Lower lobe of right lung (tissue), 2 donors: ENCODE data around the gene SEPTIN12. TPM values are rescaled to one million over a fixed set of nuclear protein-coding genes. Genes with fewer than 3 reads are reported as not detected.

Experiments
- ATAC-seq, 2 donors: fragments of 200-7000 bp; cut with Tn5 transposase; one replicate each; pipeline ENCODE4 v1.9.1; 2020 to 2022; ENCODE audit warnings: mild to moderate bottlenecking in 2 of 2, moderate library complexity in 2 of 2
- DNase-seq: peaks from one replicate; pipeline ENCODE4 v3.0.0-alpha.2; 2020
- H3K27ac ChIP-seq: fragments of 200-600 bp; one replicate; pipeline ENCODE4 v1.8.0; 2022
- H3K27me3 ChIP-seq: fragments of 200-600 bp; one replicate; pipeline ENCODE4 v1.8.0; 2022; ENCODE audit warnings: low read depth
- H3K36me3 ChIP-seq: fragments of 200-600 bp; one replicate; pipeline ENCODE4 v1.8.0; 2022; ENCODE audit warnings: mild to moderate bottlenecking
- H3K4me1 ChIP-seq: fragments of 200-600 bp; one replicate; pipeline ENCODE4 v1.8.0; 2022
- H3K4me3 ChIP-seq: fragments of 200-600 bp; one replicate; pipeline ENCODE4 v1.8.0; 2022; ENCODE audit warnings: mild to moderate bottlenecking
- H3K9me3 ChIP-seq: fragments of 200-600 bp; one replicate; pipeline ENCODE4 v1.8.0; 2022
- CTCF ChIP-seq: fragments of 200-600 bp; IDR thresholded peaks from one replicate; pipeline ENCODE4 v1.8.0; 2022; ENCODE audit warnings: antibody characterized with exemption, mild to moderate bottlenecking
- intact Hi-C: fragments of 100-400 bp; cut with DNase I; formaldehyde crosslinking; loops from one replicate; pipeline ENCODE4 v1.11.0; 2022
- total RNA-seq: library from RNA; stranded (reverse); fragmentation: NEBNext Ultra II Directional; extraction: Animal tissue kit (Norgen Biotek cat#: 25700); gene quantifications from one replicate; pipeline ENCODE4 v1.2.1, GENCODE V29; 2021
- donor health status: DM: no; HTN: yes; CAD: no; lungs with severe emphysema.

SEPTIN12 gene
- total RNA-seq, 1 donor from 2014 or later, result not detected

DNA sequence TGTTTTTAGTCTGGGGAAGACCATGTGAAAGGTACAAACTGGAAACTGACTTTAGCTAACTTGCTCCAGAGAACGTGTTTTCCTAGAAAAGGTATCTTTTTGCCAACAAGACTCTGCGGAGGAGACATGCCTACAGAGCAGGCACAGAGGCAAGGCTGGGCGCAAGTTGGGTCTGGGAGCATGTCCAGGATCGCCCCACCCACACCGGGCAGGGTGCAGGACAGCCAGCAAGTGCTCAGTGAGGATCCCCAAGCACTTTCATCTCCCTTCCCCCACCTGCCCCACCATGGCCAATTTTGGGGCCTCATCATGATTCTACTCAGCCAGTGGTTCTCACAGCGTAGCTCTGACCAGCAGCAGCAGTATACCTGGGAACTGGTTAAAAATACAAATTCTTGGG lies 32.5 kb upstream of the SEPTIN12 start:
- ATAC-seq (no peak), DNase-seq (no peak)
- no peaks in the 10 kb centered on the region for H3K9me3 ChIP-seq
- H3K27me3 ChIP-seq, result no peaks in the 10 kb centered on the region
- H3K4me1 ChIP-seq, result no peaks in the 10 kb centered on the region
- H3K27ac ChIP-seq, result no peak overlapping the region
- H3K4me3 ChIP-seq, result no peak overlapping the region
- TF ChIP-seq CTCF, result no peak
- intact Hi-C loops, result no loop called here
- peaks cover 100% of the 10 kb centered on the region for H3K36me3 ChIP-seq

- H3K27ac ChIP-seq, result no peak overlapping the region
- no peak for ATAC-seq
Observed at GRCh38 chr16:4814542-4815173, 26.5 kb upstream of the SEPTIN12 start.

GRCh38 chr16:4814046-4814445 lies 25.9 kb upstream of the SEPTIN12 start:
- no peak for ATAC-seq
- peaks cover 100% of the 10 kb centered on the region for H3K36me3 ChIP-seq

More at GRCh38 chr16:4814542-4815173, 26.5 kb upstream of the SEPTIN12 start:
- TF ChIP-seq CTCF, result no peak
- H3K27me3 ChIP-seq, result no peaks in the 10 kb centered on the region
- no peak for DNase-seq
- no peak overlapping the region for H3K4me3 ChIP-seq
- H3K36me3 ChIP-seq, result peaks cover 100% of the 10 kb centered on the region
- H3K4me1 ChIP-seq, result no peaks in the 10 kb centered on the region
- intact Hi-C loops, result no loop called here
- H3K9me3 ChIP-seq, result no peaks in the 10 kb centered on the region

DNA sequence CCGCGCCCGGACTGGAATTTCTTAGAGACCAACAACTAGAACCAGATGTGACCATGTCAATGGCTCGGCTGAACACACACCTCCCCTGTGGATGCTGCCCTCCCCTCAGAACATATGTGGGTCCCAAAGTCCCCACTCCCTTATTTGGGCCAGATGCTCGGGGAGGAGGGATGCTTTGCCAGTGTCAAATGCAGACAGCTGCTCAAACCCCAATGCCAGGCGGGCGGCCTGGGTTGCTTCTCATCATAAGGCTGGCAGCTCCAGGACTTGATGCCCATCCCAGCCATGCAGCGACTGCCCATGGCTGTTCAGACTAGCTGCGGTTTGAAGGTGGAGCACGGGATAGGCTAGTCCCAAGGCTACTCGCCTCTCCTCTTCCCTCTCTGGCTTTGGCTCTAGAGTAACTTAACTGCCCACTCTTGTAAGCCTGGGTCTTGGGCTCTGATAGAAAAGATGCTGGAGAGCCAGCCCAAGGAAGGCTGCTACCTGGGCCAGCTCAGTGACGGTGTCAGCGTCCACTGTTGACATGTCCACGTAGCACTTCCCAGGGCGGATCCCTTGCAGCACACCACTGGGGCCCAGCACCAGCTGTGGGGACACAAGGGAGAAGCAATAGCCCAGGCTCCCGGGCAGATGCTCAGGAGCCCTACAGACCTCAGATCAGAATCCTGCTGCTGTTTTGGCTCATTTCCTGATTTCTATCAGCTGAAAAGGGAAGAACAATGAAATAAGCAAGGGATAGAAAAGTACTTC lies 25.3 kb upstream of the SEPTIN12 start:
- Histone ChIP-seq H3K4me1 (no peaks in the 10 kb centered on the region), H3K4me3 (no peak overlapping the region), H3K27ac (no peak overlapping the region), H3K9me3 (no peaks in the 10 kb centered on the region), H3K27me3 (no peaks in the 10 kb centered on the region), H3K36me3 (peaks cover 100% of the 10 kb centered on the region)
- no peak for TF ChIP-seq CTCF
- no peak for DNase-seq
- intact Hi-C loops, result no loop called here
- ATAC-seq, result no peak

More at GRCh38 chr16:4814046-4814445, 25.9 kb upstream of the SEPTIN12 start:
- no peak overlapping the region for H3K4me3 ChIP-seq
- no peaks in the 10 kb centered on the region for H3K27me3 ChIP-seq
- no peak for TF ChIP-seq CTCF
- DNase-seq, result no peak
- intact Hi-C loops, result no loop called here
- no peaks in the 10 kb centered on the region for H3K9me3 ChIP-seq
- no peak overlapping the region for H3K27ac ChIP-seq
- H3K4me1 ChIP-seq, result no peaks in the 10 kb centered on the region

- TF ChIP-seq CTCF, result no peak
- Histone ChIP-seq H3K9me3 (no peaks in the 10 kb centered on the region), H3K27me3 (no peaks in the 10 kb centered on the region), H3K4me3 (no peak overlapping the region), H3K27ac (no peak overlapping the region), H3K36me3 (peaks cover 99% of the 10 kb centered on the region), H3K4me1 (no peaks in the 10 kb centered on the region)
- intact Hi-C loops, result no loop called here
- no peak for DNase-seq
- peak in 1 of 2 donors; percentile 15 for ATAC-seq
Observed at GRCh38 chr16:4811773-4812172, 23.6 kb upstream of the SEPTIN12 start.
